ENCODE results near the gene RELN.

RELN gene

GRCh38 chr7:103533761-103534160, 455.7 kb downstream of the RELN start:
- no peak overlapping the region for H3K4ac ChIP-seq (ENCODE audit: low read depth in 1 of 2, low read length in 2 of 2)
- no peak overlapping the region for H2BK12ac ChIP-seq (ENCODE audit: low read length in 2 of 2)
- H3K27ac ChIP-seq (ENCODE audit: low read length, poor library complexity, severe bottlenecking), result no peak overlapping the region
- H2BK5ac ChIP-seq (ENCODE audit: low read depth, low read length, poor library complexity, severe bottlenecking), result no peak overlapping the region
- no peak overlapping the region for H3K4me3 ChIP-seq (ENCODE audit: insufficient read depth in 1 of 2, low read depth in 1 of 2, low read length in 2 of 2)
- no peaks in the 10 kb centered on the region for H3K79me1 ChIP-seq (replicated peaks; ENCODE audit: low read length, poor library complexity, severe bottlenecking)
- H2BK15ac ChIP-seq (ENCODE audit: low read depth, poor library complexity, severe bottlenecking), result no peak overlapping the region
- H2BK120ac ChIP-seq (ENCODE audit: low read depth, low read length), result no peak overlapping the region
- H4K91ac ChIP-seq (ENCODE audit: low read length), result no peak overlapping the region
- H3K4me2 ChIP-seq (ENCODE audit: low read length, poor library complexity, severe bottlenecking), result no peak overlapping the region
- H4K8ac ChIP-seq (ENCODE audit: low read length), result no peak overlapping the region
- no peak for DNase-seq
- peaks cover 0 to 3% of the 10 kb centered on the region in 2 experiments for H3K27me3 ChIP-seq (ENCODE audit: control insufficient read depth in 1 of 2, insufficient read depth in 1 of 2, low read length in 2 of 2)
- no peak overlapping the region for H3K23ac ChIP-seq (ENCODE audit: low read length in 2 of 2)
- no peak overlapping the region for H3K14ac ChIP-seq (ENCODE audit: low read length in 2 of 2)
- no peak overlapping the region for H2AK5ac ChIP-seq (ENCODE audit: low read length, severe bottlenecking)
- H3K18ac ChIP-seq (ENCODE audit: low read depth in 1 of 2, low read length in 2 of 2), result no peak overlapping the region
- H2AFZ ChIP-seq (ENCODE audit: low read depth, low read length), result no peak overlapping the region
- H3K9ac ChIP-seq (ENCODE audit: low read length), result no peak overlapping the region
- 67% methylated on average over 3 of the region's 4 CpGs for WGBS
- H3K36me3 ChIP-seq (ENCODE audit: control insufficient read depth in 1 of 2, insufficient read depth in 2 of 2, low read depth in 1 of 2, low read length in 2 of 2), result no peaks in the 10 kb centered on the region
- H3K4me1 ChIP-seq (ENCODE audit: control insufficient read depth, insufficient read depth, low read depth, low read length), result no peaks in the 10 kb centered on the region
- H3K9me3 ChIP-seq (ENCODE audit: control insufficient read depth, low read length), result no peaks in the 10 kb centered on the region

- Histone ChIP-seq H2BK12ac (ENCODE audit: low read length in 2 of 2) (no peak overlapping the region), H2AFZ (ENCODE audit: low read depth, low read length) (no peak overlapping the region), H3K27me3 (ENCODE audit: control insufficient read depth in 1 of 2, insufficient read depth in 1 of 2, low read length in 2 of 2) (peaks cover 0 to 3% of the 10 kb centered on the region in 2 experiments), H3K27ac (ENCODE audit: low read length, poor library complexity, severe bottlenecking) (no peak overlapping the region), H3K18ac (ENCODE audit: low read depth in 1 of 2, low read length in 2 of 2) (no peak overlapping the region), H2BK15ac (ENCODE audit: low read depth, poor library complexity, severe bottlenecking) (no peak overlapping the region), H3K4me3 (ENCODE audit: insufficient read depth in 1 of 2, low read depth in 1 of 2, low read length in 2 of 2) (no peak overlapping the region), H3K14ac (ENCODE audit: low read length in 2 of 2) (no peak overlapping the region), H3K9ac (ENCODE audit: low read length) (no peak overlapping the region), H3K4me1 (ENCODE audit: control insufficient read depth, insufficient read depth, low read depth, low read length) (no peaks in the 10 kb centered on the region), H2BK5ac (ENCODE audit: low read depth, low read length, poor library complexity, severe bottlenecking) (no peak overlapping the region), H3K23ac (ENCODE audit: low read length in 2 of 2) (no peak overlapping the region), H3K9me3 (ENCODE audit: control insufficient read depth, low read length) (no peaks in the 10 kb centered on the region), H3K79me1 (replicated peaks; ENCODE audit: low read length, poor library complexity, severe bottlenecking) (no peaks in the 10 kb centered on the region), H3K4me2 (ENCODE audit: low read length, poor library complexity, severe bottlenecking) (no peak overlapping the region), H2BK120ac (ENCODE audit: low read depth, low read length) (no peak overlapping the region), H4K8ac (ENCODE audit: low read length) (no peak overlapping the region), H4K91ac (ENCODE audit: low read length) (no peak overlapping the region), H2AK5ac (ENCODE audit: low read length, severe bottlenecking) (no peak overlapping the region), H3K36me3 (ENCODE audit: control insufficient read depth in 1 of 2, insufficient read depth in 2 of 2, low read depth in 1 of 2, low read length in 2 of 2) (no peaks in the 10 kb centered on the region), H3K4ac (ENCODE audit: low read depth in 1 of 2, low read length in 2 of 2) (no peak overlapping the region)
- no peak for DNase-seq
- 77% methylated on average over 4 of the region's 5 CpGs for WGBS
These were observed 456.5 kb downstream of the RELN start for GRCh38 chr7:103532955-103533354.

DNA sequence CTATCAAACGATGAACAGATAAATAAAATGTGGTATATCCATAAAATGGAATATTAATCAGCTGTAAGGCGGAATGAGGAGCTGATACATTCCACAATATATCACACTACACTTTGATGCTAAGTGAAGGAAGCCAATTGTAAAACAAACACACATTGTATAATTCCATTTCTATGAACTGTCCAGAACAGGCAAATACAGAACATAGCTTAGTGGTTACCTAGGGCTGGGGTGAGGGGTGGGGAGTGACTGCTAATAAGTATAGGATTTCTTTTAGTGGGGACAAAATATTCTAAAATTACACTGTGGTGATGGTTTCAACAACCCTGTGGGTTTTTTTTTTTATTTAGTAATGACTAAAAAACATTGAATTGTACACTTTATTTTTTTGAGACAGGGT, 461.3 kb downstream of the RELN start:
- no peak overlapping the region for H3K4ac ChIP-seq (ENCODE audit: low read depth in 1 of 2, low read length in 2 of 2)
- no peaks in the 10 kb centered on the region for H3K36me3 ChIP-seq (ENCODE audit: control insufficient read depth in 1 of 2, insufficient read depth in 2 of 2, low read depth in 1 of 2, low read length in 2 of 2)
- no CpG with 5 or more reads among the region's 2 CpGs for WGBS
- H3K4me1 ChIP-seq (ENCODE audit: control insufficient read depth, insufficient read depth, low read depth, low read length), result no peaks in the 10 kb centered on the region
- H3K79me1 ChIP-seq (replicated peaks; ENCODE audit: low read length, poor library complexity, severe bottlenecking), result no peaks in the 10 kb centered on the region
- no peak overlapping the region for H4K8ac ChIP-seq (ENCODE audit: low read length)
- H2BK12ac ChIP-seq (ENCODE audit: low read length in 2 of 2), result no peak overlapping the region
- H3K14ac ChIP-seq (ENCODE audit: low read length in 2 of 2), result no peak overlapping the region
- no peak overlapping the region for H3K4me3 ChIP-seq (ENCODE audit: insufficient read depth in 1 of 2, low read depth in 1 of 2, low read length in 2 of 2)
- no peaks in the 10 kb centered on the region for H3K27me3 ChIP-seq (ENCODE audit: control insufficient read depth in 1 of 2, insufficient read depth in 1 of 2, low read length in 2 of 2)
- no peak overlapping the region for H3K4me2 ChIP-seq (ENCODE audit: low read length, poor library complexity, severe bottlenecking)
- no peak overlapping the region for H2AK5ac ChIP-seq (ENCODE audit: low read length, severe bottlenecking)
- no peak overlapping the region for H3K23ac ChIP-seq (ENCODE audit: low read length in 2 of 2)
- H2BK5ac ChIP-seq (ENCODE audit: low read depth, low read length, poor library complexity, severe bottlenecking), result no peak overlapping the region
- no peak overlapping the region for H4K91ac ChIP-seq (ENCODE audit: low read length)
- H3K18ac ChIP-seq (ENCODE audit: low read depth in 1 of 2, low read length in 2 of 2), result no peak overlapping the region
- no peak overlapping the region for H3K27ac ChIP-seq (ENCODE audit: low read length, poor library complexity, severe bottlenecking)
- DNase-seq, result no peak
- H2BK15ac ChIP-seq (ENCODE audit: low read depth, poor library complexity, severe bottlenecking), result no peak overlapping the region
- no peak overlapping the region for H2BK120ac ChIP-seq (ENCODE audit: low read depth, low read length)
- H3K9ac ChIP-seq (ENCODE audit: low read length), result no peak overlapping the region
- no peaks in the 10 kb centered on the region for H3K9me3 ChIP-seq (ENCODE audit: control insufficient read depth, low read length)
- H2AFZ ChIP-seq (ENCODE audit: low read depth, low read length), result no peak overlapping the region

GRCh38 chr7:103525937-103526336, 463.5 kb downstream of the RELN start:
- no peak overlapping the region for H3K23ac ChIP-seq (ENCODE audit: low read length in 2 of 2)
- no peak overlapping the region for H3K4me2 ChIP-seq (ENCODE audit: low read length, poor library complexity, severe bottlenecking)
- no peaks in the 10 kb centered on the region for H3K79me1 ChIP-seq (replicated peaks; ENCODE audit: low read length, poor library complexity, severe bottlenecking)
- H4K8ac ChIP-seq (ENCODE audit: low read length), result no peak overlapping the region
- H3K9ac ChIP-seq (ENCODE audit: low read length), result no peak overlapping the region
- H3K27me3 ChIP-seq (ENCODE audit: control insufficient read depth in 1 of 2, insufficient read depth in 1 of 2, low read length in 2 of 2), result peaks cover 0 to 6% of the 10 kb centered on the region in 2 experiments
- H3K4ac ChIP-seq (ENCODE audit: low read depth in 1 of 2, low read length in 2 of 2), result no peak overlapping the region
- no peak overlapping the region for H3K14ac ChIP-seq (ENCODE audit: low read length in 2 of 2)
- H3K36me3 ChIP-seq (ENCODE audit: control insufficient read depth in 1 of 2, insufficient read depth in 2 of 2, low read depth in 1 of 2, low read length in 2 of 2), result no peaks in the 10 kb centered on the region
- H3K27ac ChIP-seq (ENCODE audit: low read length, poor library complexity, severe bottlenecking), result no peak overlapping the region
- H3K18ac ChIP-seq (ENCODE audit: low read depth in 1 of 2, low read length in 2 of 2), result no peak overlapping the region
- no peak overlapping the region for H2BK120ac ChIP-seq (ENCODE audit: low read depth, low read length)
- H4K91ac ChIP-seq (ENCODE audit: low read length), result no peak overlapping the region
- no peaks in the 10 kb centered on the region for H3K9me3 ChIP-seq (ENCODE audit: control insufficient read depth, low read length)
- no peaks in the 10 kb centered on the region for H3K4me1 ChIP-seq (ENCODE audit: control insufficient read depth, insufficient read depth, low read depth, low read length)
- H2BK5ac ChIP-seq (ENCODE audit: low read depth, low read length, poor library complexity, severe bottlenecking), result no peak overlapping the region
- no peak for DNase-seq
- no peak overlapping the region for H2AK5ac ChIP-seq (ENCODE audit: low read length, severe bottlenecking)
- H2BK15ac ChIP-seq (ENCODE audit: low read depth, poor library complexity, severe bottlenecking), result no peak overlapping the region
- no peak overlapping the region for H2AFZ ChIP-seq (ENCODE audit: low read depth, low read length)
- WGBS, result 26% methylated on average over 1 of the region's 1 CpG
- H2BK12ac ChIP-seq (ENCODE audit: low read length in 2 of 2), result no peak overlapping the region
- no peak overlapping the region for H3K4me3 ChIP-seq (ENCODE audit: insufficient read depth in 1 of 2, low read depth in 1 of 2, low read length in 2 of 2)

Data from mesenchymal stem cell (in vitro differentiated cells and primary cell).